Mammary microvascular endothelial cell (primary cell): ENCODE data around the gene TLR3. TPM values are rescaled to one million over a fixed set of nuclear protein-coding genes. Genes with fewer than 3 reads are reported as not detected.

Experiments used
- total RNA-seq: library from RNA; depleted of rRNA; stranded (reverse); fragments of >200 nt; gene quantifications from 2 replicates; pipeline ENCODE4 v1.2.3, GENCODE V29; 2015

The TLR3 gene
- total RNA-seq: 8.1 and 9.6 TPM in 2 replicates

DNA sequence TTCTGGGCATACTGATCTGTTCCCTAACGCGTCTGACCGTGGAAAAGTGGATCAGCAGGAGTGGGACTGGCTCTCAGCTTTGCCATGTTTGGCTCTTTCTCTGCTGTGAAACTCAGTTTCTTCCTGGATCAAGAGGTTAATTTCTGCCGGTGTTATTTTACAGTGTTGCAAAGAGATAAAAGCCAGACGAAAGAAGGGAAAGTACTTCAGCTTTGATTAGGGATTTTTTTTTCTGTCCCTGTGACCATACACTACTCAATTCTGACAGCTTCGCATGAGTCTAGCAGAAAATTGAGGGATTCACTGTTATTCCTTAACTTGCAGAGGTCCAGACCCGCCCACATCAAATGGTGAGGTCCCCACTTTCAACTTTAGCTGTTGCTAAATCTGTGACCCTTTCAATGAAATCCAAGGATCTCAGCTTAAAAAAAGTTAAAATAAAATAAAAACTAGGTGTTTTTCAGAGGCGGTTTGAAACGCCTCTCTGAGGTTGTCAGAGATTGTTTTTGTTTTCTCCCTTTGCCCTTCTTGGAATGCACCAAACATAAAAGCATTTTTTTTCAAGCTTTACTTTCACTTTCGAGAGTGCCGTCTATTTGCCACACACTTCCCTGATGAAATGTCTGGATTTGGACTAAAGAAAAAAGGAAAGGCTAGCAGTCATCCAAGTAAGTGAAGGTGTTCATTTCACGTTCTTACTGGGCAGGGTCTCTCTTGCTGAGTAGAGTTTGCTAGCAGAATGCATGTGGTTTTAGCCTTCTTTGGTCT is at the start of gene TLR3:
Gene TLR3, plus strand, starts transcription at position 576 of the 768 bp plus-strand sequence. CDS start 7,464 bp downstream, outside the sequence.

DNA sequence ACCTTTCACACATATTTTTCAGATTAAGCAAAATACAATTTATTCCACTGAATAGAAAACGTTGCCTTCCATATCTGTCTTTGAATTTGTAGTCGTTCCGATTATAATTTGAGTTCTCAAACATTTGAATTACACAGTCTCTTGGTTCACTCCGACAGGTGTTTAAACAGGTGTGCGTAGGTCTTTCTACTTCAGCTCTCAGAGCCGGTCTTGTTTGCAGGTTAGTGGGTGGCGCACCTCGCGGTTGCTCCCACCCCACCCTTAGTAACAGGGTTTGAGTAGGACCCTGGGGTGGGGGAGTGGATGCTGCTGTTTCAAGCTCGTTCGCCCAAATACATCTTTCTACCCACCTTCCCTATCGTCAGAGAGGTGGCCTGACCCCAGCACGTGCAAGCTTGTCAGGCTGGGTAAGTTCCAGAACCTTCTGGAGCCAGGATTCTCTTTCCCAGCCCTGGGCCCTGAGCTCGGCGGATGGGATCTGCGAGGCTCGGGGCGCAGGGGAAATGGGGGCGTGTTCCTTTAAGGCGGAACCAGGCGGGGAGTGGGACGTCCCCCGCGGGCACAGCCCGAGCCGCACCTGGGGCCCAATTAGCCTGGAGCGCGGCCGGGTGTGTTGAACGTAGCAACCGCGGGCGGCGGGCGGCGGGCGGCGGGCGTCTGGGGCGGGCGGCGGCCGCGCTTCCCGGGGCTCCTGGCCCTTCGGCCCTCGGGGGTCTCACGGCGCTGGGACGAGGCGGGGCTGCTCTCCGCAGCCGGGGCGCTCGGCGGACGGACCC is 35.3 kb downstream of the TLR3 start, which contains the start of gene FAM149A:
Gene FAM149A, plus strand, starts transcription at position 591 of the 776 bp plus-strand sequence.

Other genes starting within 250 kb of the TLR3 start
- gene FAM149A, start 35.5 kb downstream of the TLR3 start, total RNA-seq: 0.47 and 1.1 TPM in 2 replicates
- gene CYP4V2, start 122.4 kb downstream of the TLR3 start, total RNA-seq: 4.3 and 4.5 TPM in 2 replicates
- not detected in 2 replicates for gene KLKB1, start 158.4 kb downstream of the TLR3 start, total RNA-seq
- not detected in 2 replicates for gene F11, start 197.0 kb downstream of the TLR3 start, total RNA-seq